C4-2B (cell line): ENCODE data around the gene OMP.

Experiments used
- CTCF ChIP-seq: fragments of 450-650 bp; conservative IDR thresholded peaks from 2 replicates; pipeline ENCODE4 v1.5.1; 2017; ENCODE audit warnings: mild to moderate bottlenecking
- ZFX ChIP-seq: fragments of 450-650 bp; IDR thresholded peaks from 2 replicates; pipeline ENCODE4 v1.6.1; 2017

- TF ChIP-seq CTCF = no peak
- TF ChIP-seq ZFX = no peak
Observed at GRCh38 chr11:77092382-77092781, 10.3 kb upstream of the OMP start.
